Osteoblast (primary cell): ENCODE measurements around the gene ANKRD12. TPM values are rescaled to one million over a fixed set of nuclear protein-coding genes. Genes with fewer than 3 reads are reported as not detected.
A peak's percentile ranks its signal among the peaks of the same experiment; 100 is the strongest.

ENCODE experiments used
- DNase-seq: peaks from one replicate; pipeline ENCODE4 v3.0.0; 2011; ENCODE audit warnings: low spot score, mixed read lengths; ENCODE audit not compliant: insufficient read length; ENCODE audit errors: missing footprints
- H2AFZ ChIP-seq: 2 replicates; pipeline ENCODE4 v1.6.0; 2011; ENCODE audit warnings: mild to moderate bottlenecking, low read length
- H3K27ac ChIP-seq: 2 replicates; pipeline ENCODE4 v1.5.1; 2011; ENCODE audit warnings: mild to moderate bottlenecking, low read depth, low read length, moderate library complexity
- H3K27me3 ChIP-seq: 2 replicates; pipeline ENCODE4 v1.6.0; 2012; ENCODE audit warnings: mild to moderate bottlenecking, control low read depth, inconsistent platforms, low read length, moderate library complexity; ENCODE audit not compliant: insufficient read depth
- H3K36me3 ChIP-seq: 2 replicates; pipeline ENCODE4 v1.5.1; 2011; ENCODE audit warnings: mild to moderate bottlenecking, low read length, control low read depth, moderate library complexity; ENCODE audit not compliant: insufficient read depth
- H3K4me1 ChIP-seq: 2 replicates; pipeline ENCODE4 v1.5.1; 2011; ENCODE audit warnings: mild to moderate bottlenecking, low read length, control low read depth, moderate library complexity; ENCODE audit not compliant: insufficient read depth
- H3K4me2 ChIP-seq: 2 replicates; pipeline ENCODE4 v1.6.0; 2011; ENCODE audit warnings: mild to moderate bottlenecking, low read length; ENCODE audit not compliant: insufficient read depth
- H3K4me3 ChIP-seq: fragments of 200-600 bp; sonication (generic); 3 replicates; pipeline ENCODE4 v1.5.1; 2012; ENCODE audit warnings: mild to moderate bottlenecking, low read length, inconsistent platforms; ENCODE audit not compliant: insufficient read depth
- H3K79me2 ChIP-seq: 2 replicates; pipeline ENCODE4 v1.6.0; 2012; ENCODE audit warnings: mild to moderate bottlenecking, low read length, control low read depth, inconsistent platforms; ENCODE audit not compliant: insufficient read depth
- H3K9me3 ChIP-seq: 2 replicates; pipeline ENCODE4 v1.5.1; 2011; ENCODE audit warnings: low read depth, low read length, control low read depth
- H4K20me1 ChIP-seq: 2 replicates; pipeline ENCODE4 v1.6.0; 2012; ENCODE audit warnings: mild to moderate bottlenecking, low read length, control low read depth; ENCODE audit not compliant: insufficient read depth
- CTCF ChIP-seq: IDR thresholded peaks from 2 replicates; pipeline ENCODE4 v1.5.1; 2011; ENCODE audit warnings: mild to moderate bottlenecking, low read depth, low read length, moderate library complexity; ENCODE audit errors: extremely low read depth
- total RNA-seq: library from RNA; depleted of rRNA; stranded (reverse); fragments of >200 nt; gene quantifications from 2 replicates; pipeline ENCODE4 v1.2.3, GENCODE V29; 2012

Gene ANKRD12
- total RNA-seq, 1 donor: 47.8 TPM

GRCh38 chr18:9283791-9284190, 147.2 kb downstream of the ANKRD12 start:
- no peak for DNase-seq
- Histone ChIP-seq H3K4me1 (no peaks in the 10 kb centered on the region), H3K4me3 (no peak overlapping the region), H3K36me3 (no peaks in the 10 kb centered on the region), H3K4me2 (no peak overlapping the region), H3K9me3 (no peaks in the 10 kb centered on the region), H3K27me3 (no peaks in the 10 kb centered on the region), H3K79me2 (no peaks in the 10 kb centered on the region), H4K20me1 (no peaks in the 10 kb centered on the region), H3K27ac (no peak overlapping the region), H2AFZ (no peak overlapping the region)
- no peak for TF ChIP-seq CTCF

- no peaks in the 10 kb centered on the region for H4K20me1 ChIP-seq
- H3K4me3 ChIP-seq: no peak overlapping the region
- no peak overlapping the region for H3K4me2 ChIP-seq
Measured at GRCh38 chr18:9285604-9286003, 149.0 kb downstream of the ANKRD12 start.

GRCh38 chr18:9287036-9287435, 150.5 kb downstream of the ANKRD12 start:
- no peak for TF ChIP-seq CTCF
- no peaks in the 10 kb centered on the region for H3K9me3 ChIP-seq
- H3K4me2 ChIP-seq: no peak overlapping the region
- DNase-seq: no peak
- H3K4me3 ChIP-seq: no peak overlapping the region
- no peaks in the 10 kb centered on the region for H3K4me1 ChIP-seq
- H2AFZ ChIP-seq: no peak overlapping the region
- H4K20me1 ChIP-seq: no peaks in the 10 kb centered on the region
- H3K36me3 ChIP-seq: no peaks in the 10 kb centered on the region
- H3K79me2 ChIP-seq: no peaks in the 10 kb centered on the region
- no peak overlapping the region for H3K27ac ChIP-seq
- no peaks in the 10 kb centered on the region for H3K27me3 ChIP-seq

More at GRCh38 chr18:9285604-9286003, 149.0 kb downstream of the ANKRD12 start:
- TF ChIP-seq CTCF: no peak
- Histone ChIP-seq H3K9me3 (no peaks in the 10 kb centered on the region), H3K27ac (no peak overlapping the region), H2AFZ (no peak overlapping the region), H3K79me2 (no peaks in the 10 kb centered on the region), H3K4me1 (no peaks in the 10 kb centered on the region), H3K36me3 (no peaks in the 10 kb centered on the region), H3K27me3 (no peaks in the 10 kb centered on the region)
- peak; percentile 60 for DNase-seq

GRCh38 chr18:9289698-9290097, 153.1 kb downstream of the ANKRD12 start:
- H3K4me3 ChIP-seq: no peak overlapping the region
- no peaks in the 10 kb centered on the region for H3K9me3 ChIP-seq
- no peaks in the 10 kb centered on the region for H3K79me2 ChIP-seq
- no peak for DNase-seq
- no peaks in the 10 kb centered on the region for H3K36me3 ChIP-seq
- no peak overlapping the region for H2AFZ ChIP-seq
- H3K4me2 ChIP-seq: no peak overlapping the region
- no peaks in the 10 kb centered on the region for H3K4me1 ChIP-seq
- H4K20me1 ChIP-seq: no peaks in the 10 kb centered on the region
- no peaks in the 10 kb centered on the region for H3K27me3 ChIP-seq
- no peak for TF ChIP-seq CTCF
- H3K27ac ChIP-seq: no peak overlapping the region
